Trophoblast cell (in vitro differentiated cells and primary cell): ENCODE data around the gene GLB1L.

ENCODE experiments used
- DNase-seq, 2 donors: peaks; one replicate each; pipeline ENCODE4 v3.0.0-alpha.2; 2016
- H2AFZ ChIP-seq: 2 replicates; pipeline ENCODE4 v1.6.1; 2013; ENCODE audit warnings: low read length, moderate library complexity, mild to moderate bottlenecking; ENCODE audit not compliant: insufficient read depth, poor library complexity
- H2AK5ac ChIP-seq: 2 replicates; pipeline ENCODE4 v1.6.1; 2013; ENCODE audit warnings: mild to moderate bottlenecking, low read length
- H2BK120ac ChIP-seq: 2 replicates; pipeline ENCODE4 v1.6.1; 2013; ENCODE audit warnings: low read length, mild to moderate bottlenecking, moderate library complexity; ENCODE audit not compliant: insufficient read depth, poor library complexity
- H2BK12ac ChIP-seq: 2 replicates; pipeline ENCODE4 v1.6.1; 2013; ENCODE audit warnings: mild to moderate bottlenecking, low read length, moderate library complexity
- H2BK5ac ChIP-seq: 2 replicates; pipeline ENCODE4 v1.6.1; 2013; ENCODE audit warnings: low read length, low read depth, moderate library complexity, mild to moderate bottlenecking; ENCODE audit not compliant: poor library complexity
- H3K14ac ChIP-seq: 2 replicates; pipeline ENCODE4 v1.6.1; 2013; ENCODE audit warnings: mild to moderate bottlenecking, low read length
- H3K18ac ChIP-seq: 2 replicates; pipeline ENCODE4 v1.6.1; 2013; ENCODE audit warnings: mild to moderate bottlenecking, low read length
- H3K23ac ChIP-seq: 2 replicates; pipeline ENCODE4 v1.6.1; 2013; ENCODE audit warnings: low read length
- H3K27ac ChIP-seq: 2 replicates; pipeline ENCODE4 v1.5.1; 2013; ENCODE audit warnings: low read depth, mild to moderate bottlenecking, inconsistent platforms, low read length, moderate library complexity
- H3K27me3 ChIP-seq: 2 replicates; pipeline ENCODE4 v1.6.1; 2013; ENCODE audit warnings: inconsistent platforms, mild to moderate bottlenecking, low read length, moderate library complexity; ENCODE audit not compliant: insufficient read depth
- H3K36me3 ChIP-seq, 2 experiments: 1 replicate in 1 of 2; 2 replicates in 1 of 2; pipeline ENCODE4 v1.6.1; 2013; ENCODE audit warnings: low read length in 2 of 2, mild to moderate bottlenecking in 2 of 2, moderate library complexity in 1 of 2; ENCODE audit not compliant: insufficient read depth in 2 of 2, control insufficient read depth in 1 of 2
- H3K4ac ChIP-seq: 2 replicates; pipeline ENCODE4 v1.6.1; 2013; ENCODE audit warnings: low read depth, mild to moderate bottlenecking, low read length, moderate library complexity
- H3K4me1 ChIP-seq, 2 experiments: 1 replicate in 1 of 2; 2 replicates in 1 of 2; pipeline ENCODE4 v1.6.1; 2013; ENCODE audit warnings: low read length in 2 of 2, mild to moderate bottlenecking in 2 of 2, moderate library complexity in 1 of 2; ENCODE audit not compliant: insufficient read depth in 2 of 2, control insufficient read depth in 1 of 2
- H3K4me2 ChIP-seq: 2 replicates; pipeline ENCODE4 v1.6.1; 2013; ENCODE audit warnings: inconsistent platforms, mild to moderate bottlenecking, low read length, moderate library complexity
- H3K4me3 ChIP-seq: 2 replicates; pipeline ENCODE4 v1.5.1; 2013; ENCODE audit warnings: mild to moderate bottlenecking, low read depth, low read length, inconsistent platforms
- H3K79me1 ChIP-seq: one replicate; pipeline ENCODE4 v1.6.1; 2013; ENCODE audit warnings: low read length
- H3K79me2 ChIP-seq: 2 replicates; pipeline ENCODE4 v1.6.1; 2013; ENCODE audit warnings: low read length, mild to moderate bottlenecking; ENCODE audit not compliant: control insufficient read depth, insufficient read depth, poor library complexity
- H3K9ac ChIP-seq: 2 replicates; pipeline ENCODE4 v1.6.1; 2013; ENCODE audit warnings: mild to moderate bottlenecking, low read length
- H3K9me3 ChIP-seq: 2 replicates; pipeline ENCODE4 v1.6.1; 2013; ENCODE audit warnings: low read depth, mild to moderate bottlenecking, control low read depth, inconsistent platforms, low read length; ENCODE audit not compliant: insufficient read depth
- H4K12ac ChIP-seq: 2 replicates; pipeline ENCODE4 v1.6.1; 2013; ENCODE audit warnings: low read depth, mild to moderate bottlenecking, low read length, moderate library complexity
- H4K8ac ChIP-seq: 2 replicates; pipeline ENCODE4 v1.6.1; 2013; ENCODE audit warnings: low read depth, mild to moderate bottlenecking, low read length, moderate library complexity
- H4K91ac ChIP-seq: one replicate; pipeline ENCODE4 v1.6.1; 2013; ENCODE audit warnings: low read depth, mild to moderate bottlenecking, low read length, moderate library complexity
- WGBS: extraction: QIAGEN DNeasy Blood & Tissue Kit; methylation state at CpG from one replicate; pipeline ENCODE4 v1.1.7; 2013; ENCODE audit warnings: missing lambda C conversion rate; ENCODE audit not compliant: insufficient read length, insufficient coverage; ENCODE audit errors: extremely low coverage; 5-methylcytosine and 5-hydroxymethylcytosine counted together

Gene GLB1L

GRCh38 chr2:219247678-219248642 is 2.7 kb upstream of the GLB1L start:
- Histone ChIP-seq H3K36me3 (peaks cover 8 to 13% of the 10 kb centered on the region in 2 experiments), H3K27me3 (peaks cover 18% of the 10 kb centered on the region), H3K27ac (no peak overlapping the region), H4K8ac (no peak overlapping the region), H2AFZ (no peak overlapping the region), H3K4ac (no peak overlapping the region), H3K18ac (no peak overlapping the region), H3K4me1 (peaks cover 12 to 19% of the 10 kb centered on the region in 2 experiments), H3K79me1 (peaks cover 9% of the 10 kb centered on the region), H4K12ac (no peak overlapping the region), H4K91ac (no peak overlapping the region), H3K9ac (no peak overlapping the region), H3K79me2 (peaks cover 4% of the 10 kb centered on the region), H3K4me2 (no peak overlapping the region), H3K9me3 (peaks cover 6% of the 10 kb centered on the region), H2BK5ac (no peak overlapping the region), H2BK120ac (no peak overlapping the region), H3K14ac (no peak overlapping the region), H3K4me3 (no peak overlapping the region), H3K23ac (no peak overlapping the region), H2AK5ac (no peak overlapping the region), H2BK12ac (no peak overlapping the region)
- DNase-seq: peak; percentile 74 to 87
- WGBS: no CpG with 5 or more reads among the region's 17 CpGs

GRCh38 chr2:219246559-219246958 is 1.3 kb upstream of the GLB1L start:
- H3K9me3 ChIP-seq: peaks cover under 1% of the 10 kb centered on the region
- H2BK12ac ChIP-seq: no peak overlapping the region
- no peak overlapping the region for H2BK5ac ChIP-seq
- peaks cover 5% of the 10 kb centered on the region for H3K27me3 ChIP-seq
- no peak overlapping the region for H3K18ac ChIP-seq
- H3K27ac ChIP-seq: no peak overlapping the region
- H2AFZ ChIP-seq: no peak overlapping the region
- no peak overlapping the region for H4K12ac ChIP-seq
- H3K23ac ChIP-seq: no peak overlapping the region
- H3K4me1 ChIP-seq: peaks cover 12 to 17% of the 10 kb centered on the region in 2 experiments
- peaks cover 8 to 13% of the 10 kb centered on the region in 2 experiments for H3K36me3 ChIP-seq
- no peak overlapping the region for H4K8ac ChIP-seq
- no peak overlapping the region for H2AK5ac ChIP-seq
- H3K4me3 ChIP-seq: no peak overlapping the region
- H3K79me1 ChIP-seq: peaks cover 9% of the 10 kb centered on the region
- H2BK120ac ChIP-seq: no peak overlapping the region
- H3K9ac ChIP-seq: no peak overlapping the region
- H3K4me2 ChIP-seq: no peak overlapping the region
- no peak for DNase-seq
- no peak overlapping the region for H4K91ac ChIP-seq
- no CpG with 5 or more reads among the region's 10 CpGs for WGBS
- no peak overlapping the region for H3K14ac ChIP-seq
- H3K79me2 ChIP-seq: peaks cover 4% of the 10 kb centered on the region
- no peak overlapping the region for H3K4ac ChIP-seq

GRCh38 chr2:219245899-219246230 is 621 bp upstream of the GLB1L start:
- DNase-seq: no peak
- Histone ChIP-seq H2AFZ (peak overlapping the region; percentile 50), H2BK5ac (no peak overlapping the region), H3K36me3 (peaks cover 8 to 13% of the 10 kb centered on the region in 2 experiments), H4K91ac (peak overlapping the region; percentile 75), H4K12ac (peak overlapping the region; percentile 82), H4K8ac (peak overlapping the region; percentile 93), H3K14ac (peak overlapping the region; percentile 81), H3K27me3 (no peaks in the 10 kb centered on the region), H3K9me3 (no peaks in the 10 kb centered on the region), H3K4me1 (peaks cover 12 to 17% of the 10 kb centered on the region in 2 experiments), H3K79me2 (peaks cover 4% of the 10 kb centered on the region), H2AK5ac (peak overlapping the region; percentile 67), H2BK120ac (peak overlapping the region; percentile 50), H3K79me1 (peaks cover 9% of the 10 kb centered on the region), H3K4ac (peak overlapping the region; percentile 81), H3K23ac (no peak overlapping the region), H3K9ac (peak overlapping the region; percentile 97), H3K4me3 (peak overlapping the region; percentile 96), H3K18ac (peak overlapping the region; percentile 97), H3K4me2 (peak overlapping the region; percentile 68), H2BK12ac (no peak overlapping the region), H3K27ac (peak overlapping the region; percentile 42)
- WGBS: no CpG with 5 or more reads among the region's 10 CpGs

GRCh38 chr2:219244789-219245147 is 476 bp downstream of the GLB1L start:
- Histone ChIP-seq H3K9me3 (no peaks in the 10 kb centered on the region), H3K18ac (peak overlapping the region; percentile 39), H3K4me2 (peak overlapping the region; percentile 68), H3K27ac (no peak overlapping the region), H2AK5ac (no peak overlapping the region), H2BK5ac (no peak overlapping the region), H4K91ac (peak overlapping the region; percentile 78), H2BK120ac (no peak overlapping the region), H3K4ac (no peak overlapping the region), H4K12ac (peak overlapping the region; percentile 79), H3K27me3 (no peaks in the 10 kb centered on the region), H3K79me2 (peaks cover 4% of the 10 kb centered on the region), H3K4me3 (peak overlapping the region; percentile 96), H3K36me3 (peaks cover 8 to 13% of the 10 kb centered on the region in 2 experiments), H4K8ac (peak overlapping the region; percentile 93), H3K14ac (peak overlapping the region; percentile 36), H2AFZ (peak overlapping the region; percentile 42), H2BK12ac (no peak overlapping the region), H3K9ac (peak overlapping the region; percentile 30), H3K79me1 (peaks cover 9% of the 10 kb centered on the region), H3K23ac (no peak overlapping the region), H3K4me1 (peaks cover 12 to 17% of the 10 kb centered on the region in 2 experiments)
- no CpG with 5 or more reads among the region's 6 CpGs for WGBS
- no peak for DNase-seq
